ENCODE results near the gene IL1RAP.

Gene IL1RAP

DNA sequence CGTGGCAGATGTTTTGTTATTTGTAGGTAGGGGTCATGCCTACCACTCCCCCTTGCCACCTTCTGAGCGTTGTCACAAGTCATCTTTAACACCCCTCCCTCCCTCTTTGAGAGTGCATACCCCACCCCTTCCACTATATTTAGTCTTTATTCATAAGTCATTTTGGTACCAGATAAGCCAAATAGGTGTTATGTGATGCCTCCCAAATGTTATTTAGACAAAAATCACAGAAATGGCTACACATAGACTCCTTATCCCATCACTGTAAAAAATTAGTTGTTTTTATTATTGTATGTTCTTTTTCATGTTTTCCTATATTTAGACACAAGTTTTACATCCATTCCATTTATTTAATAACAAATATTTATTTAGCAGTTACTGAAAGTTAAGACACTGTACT, 93.1 kb downstream of the IL1RAP start:
- in situ Hi-C loops (cut with MboI; ENCODE audit: low sequenced_read_pairs) = no loop called here

- in situ Hi-C loops (cut with MboI; ENCODE audit: low sequenced_read_pairs) = no loop called here
Observed at GRCh38 chr3:190608850-190609589, 95.1 kb downstream of the IL1RAP start.

- in situ Hi-C loops (cut with MboI; ENCODE audit: low sequenced_read_pairs) = no loop called here
Observed at GRCh38 chr3:190614226-190615059, 100.6 kb downstream of the IL1RAP start.

GRCh38 chr3:190615060-190615384, 101.1 kb downstream of the IL1RAP start:
- in situ Hi-C loops (cut with MboI; ENCODE audit: low sequenced_read_pairs) = no loop called here

- in situ Hi-C loops (cut with MboI; ENCODE audit: low sequenced_read_pairs) = no loop called here
Observed at GRCh38 chr3:190615607-190616006, 101.7 kb downstream of the IL1RAP start.

DNA sequence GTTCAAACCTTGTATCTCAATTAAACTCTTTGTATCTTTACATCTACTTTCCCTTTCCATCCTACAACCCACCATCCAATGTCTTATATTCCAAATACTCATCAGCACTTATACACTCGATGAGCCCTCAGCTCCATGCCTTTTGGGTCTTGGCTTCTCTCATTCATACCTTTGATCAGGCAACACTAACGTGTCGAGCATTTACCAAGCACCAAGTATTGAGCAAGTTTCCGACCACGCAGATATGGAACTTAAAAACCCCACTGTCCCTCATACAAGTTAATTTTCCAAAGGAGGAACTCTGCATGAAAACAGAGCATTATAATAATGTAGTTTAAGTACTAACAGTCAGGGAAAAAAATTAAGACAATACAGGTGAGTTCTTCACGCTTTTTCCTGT, 102.8 kb downstream of the IL1RAP start:
- in situ Hi-C loops (cut with MboI; ENCODE audit: low sequenced_read_pairs) = no loop called here

- in situ Hi-C loops (cut with MboI; ENCODE audit: low sequenced_read_pairs) = no loop called here
Observed at GRCh38 chr3:190617185-190617584, 103.3 kb downstream of the IL1RAP start.

DNA sequence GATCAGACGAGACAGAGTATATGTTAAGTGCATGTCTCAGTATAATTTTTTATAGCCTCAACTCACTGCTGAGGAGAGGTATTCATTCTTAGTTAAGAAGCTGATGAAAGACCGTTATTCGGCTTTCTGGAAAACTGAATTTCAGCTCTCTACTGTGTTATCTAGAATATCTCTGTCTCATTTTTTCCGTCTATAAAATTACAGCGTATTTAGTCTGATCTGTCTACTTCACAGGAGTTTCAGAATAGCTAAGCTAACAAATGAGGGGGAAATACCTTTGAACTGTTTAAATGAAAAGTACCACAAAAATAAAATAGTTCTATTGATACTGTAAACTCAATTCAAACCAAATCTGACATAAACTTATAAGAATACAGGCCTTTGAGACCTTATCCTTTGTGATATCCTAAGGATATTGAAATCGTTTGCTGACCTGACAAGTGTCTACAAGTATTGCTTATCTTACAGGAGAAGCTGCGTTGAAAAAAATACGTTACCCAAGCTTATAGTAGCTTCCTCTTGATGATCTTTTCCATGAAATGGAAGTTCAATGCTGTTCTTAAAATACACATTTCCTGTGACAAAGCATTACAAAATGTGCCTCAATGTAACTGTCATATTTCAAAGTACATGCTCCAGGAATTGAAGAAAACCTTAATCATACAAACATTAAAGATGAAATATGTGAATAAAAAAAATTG, 104.6 kb downstream of the IL1RAP start:
- in situ Hi-C loops (cut with MboI; ENCODE audit: low sequenced_read_pairs) = no loop called here

DNA sequence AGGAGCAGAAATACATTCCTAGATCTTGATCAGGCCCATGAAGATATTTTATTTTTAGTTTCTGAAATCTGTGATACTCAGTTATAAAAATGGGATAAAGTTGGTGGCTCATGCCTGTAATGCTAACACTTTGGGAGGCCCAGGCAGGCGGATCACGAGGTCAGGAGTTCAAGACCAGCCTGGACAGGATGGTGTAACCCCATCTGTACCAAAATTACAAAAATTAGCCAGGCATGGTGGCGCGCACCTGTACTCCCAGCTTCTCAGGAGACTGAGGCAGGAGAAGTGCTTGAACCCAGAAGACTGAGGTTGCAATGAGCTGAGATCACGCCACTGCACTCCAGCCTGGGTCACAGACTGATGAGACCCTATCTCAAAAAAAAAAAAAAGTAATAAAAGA, 105.5 kb downstream of the IL1RAP start:
- in situ Hi-C loops (cut with MboI; ENCODE audit: low sequenced_read_pairs) = no loop called here

- in situ Hi-C loops (cut with MboI; ENCODE audit: low sequenced_read_pairs) = no loop called here
Observed at GRCh38 chr3:190619761-190620160, 105.9 kb downstream of the IL1RAP start.

GRCh38 chr3:190620886-190621608, 107.2 kb downstream of the IL1RAP start:
- in situ Hi-C loops (cut with MboI; ENCODE audit: low sequenced_read_pairs) = no loop called here

DNA sequence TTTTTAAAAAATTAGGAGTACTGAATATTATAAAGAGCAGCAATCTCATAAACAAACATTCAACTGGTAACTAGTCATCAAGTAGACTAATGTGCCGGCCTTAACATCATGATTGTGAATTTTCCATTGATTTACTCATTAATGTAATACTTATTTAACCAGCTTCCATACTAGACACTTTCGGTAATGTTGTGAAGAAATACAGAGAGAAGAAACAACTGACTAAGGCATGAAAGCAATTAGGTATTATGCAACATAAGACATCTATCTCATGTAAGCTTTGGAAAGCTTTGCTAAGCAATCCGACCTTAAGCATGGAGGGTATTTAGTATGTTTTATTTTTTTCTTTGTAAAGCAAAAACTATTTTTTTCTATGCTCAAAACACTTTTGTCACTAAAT, 108.0 kb downstream of the IL1RAP start:
- in situ Hi-C loops (cut with MboI; ENCODE audit: low sequenced_read_pairs) = no loop called here

- in situ Hi-C loops (cut with MboI; ENCODE audit: low sequenced_read_pairs) = no loop called here
Observed at GRCh38 chr3:190624282-190624681, 110.4 kb downstream of the IL1RAP start.

- in situ Hi-C loops (cut with MboI; ENCODE audit: low sequenced_read_pairs) = no loop called here
Observed at GRCh38 chr3:190626951-190627620, 113.2 kb downstream of the IL1RAP start.

GRCh38 chr3:190629088-190629487, 115.2 kb downstream of the IL1RAP start:
- in situ Hi-C loops (cut with MboI; ENCODE audit: low sequenced_read_pairs) = no loop called here

DNA sequence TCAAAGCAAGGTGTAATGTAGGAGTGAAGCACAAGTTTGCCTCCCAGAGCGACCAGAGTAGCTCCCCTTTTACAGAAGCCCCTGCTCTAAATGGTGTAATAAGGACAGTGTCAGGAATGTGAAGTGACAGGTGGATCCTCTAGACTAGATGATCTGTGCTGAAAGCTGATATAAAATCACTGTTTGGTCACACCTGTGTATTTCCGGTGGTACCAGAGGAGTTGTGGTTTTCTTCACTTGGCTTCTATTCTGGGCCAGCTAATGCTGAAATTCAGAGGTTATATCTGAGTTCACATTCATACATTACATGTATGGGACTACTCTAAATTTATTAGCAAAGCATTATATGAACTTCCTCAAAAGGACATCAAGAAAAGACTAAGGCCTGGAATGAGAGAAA, 117.4 kb downstream of the IL1RAP start:
- in situ Hi-C loops (cut with MboI; ENCODE audit: low sequenced_read_pairs) = no loop called here

- in situ Hi-C loops (cut with MboI; ENCODE audit: low sequenced_read_pairs) = no loop called here
Observed at GRCh38 chr3:190641564-190641963, 127.7 kb downstream of the IL1RAP start.

DNA sequence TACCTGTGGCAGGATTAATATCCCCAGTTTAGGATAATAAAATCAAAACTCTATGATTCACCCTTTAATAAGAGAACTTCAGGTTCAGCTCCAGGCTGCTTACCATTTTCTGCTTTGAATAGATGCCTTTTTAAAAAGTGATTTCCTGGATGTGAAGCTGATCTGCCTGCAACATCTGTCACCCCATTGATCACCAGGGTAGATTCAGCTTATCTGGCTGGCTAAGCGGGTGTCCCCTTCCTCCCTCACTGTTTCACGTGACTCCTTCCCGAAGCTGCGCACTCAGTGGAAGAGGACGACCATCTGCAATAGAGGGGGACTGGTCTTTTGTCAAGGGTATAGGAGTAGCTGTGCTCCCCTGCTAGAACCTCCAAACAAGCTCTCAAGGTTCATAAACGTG, 128.1 kb downstream of the IL1RAP start:
- in situ Hi-C loops (cut with MboI; ENCODE audit: low sequenced_read_pairs) = no loop called here

DNA sequence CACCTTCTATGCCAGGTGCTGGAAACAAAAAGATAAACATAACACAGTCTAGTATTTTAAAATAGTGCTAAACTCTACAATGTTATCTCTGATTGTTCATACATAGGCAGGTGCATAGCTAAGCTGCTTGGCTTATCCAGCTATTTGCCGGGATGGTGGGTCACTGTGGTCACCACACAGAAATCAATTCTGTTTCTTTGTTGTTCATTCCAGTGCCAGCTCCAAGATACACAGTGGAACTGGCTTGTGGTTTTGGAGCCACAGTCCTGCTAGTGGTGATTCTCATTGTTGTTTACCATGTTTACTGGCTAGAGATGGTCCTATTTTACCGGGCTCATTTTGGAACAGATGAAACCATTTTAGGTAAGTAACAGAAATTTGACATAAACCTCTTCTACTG, 130.2 kb downstream of the IL1RAP start:
- in situ Hi-C loops (cut with MboI; ENCODE audit: low sequenced_read_pairs) = no loop called here

DNA sequence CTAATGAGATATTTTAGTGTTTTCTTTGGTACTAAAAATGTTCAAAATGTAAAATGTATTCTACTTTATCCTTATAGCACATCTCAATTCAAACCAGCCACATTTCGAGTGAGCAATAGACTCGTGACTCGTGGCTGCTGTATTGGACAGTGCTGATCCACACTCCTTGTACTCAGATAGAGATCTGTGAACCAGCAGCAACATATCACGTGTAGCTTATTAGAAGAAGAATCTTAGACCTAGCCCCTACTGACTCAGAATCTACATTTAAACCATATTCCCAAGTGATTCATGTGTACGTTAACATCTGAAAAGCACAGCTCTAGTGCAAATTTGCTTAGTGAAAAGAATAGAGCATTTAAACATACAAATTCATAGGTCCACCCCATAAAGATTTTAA, 130.9 kb downstream of the IL1RAP start:
- in situ Hi-C loops (cut with MboI; ENCODE audit: low sequenced_read_pairs) = no loop called here

All from hTERT RPE-1 (cell line).